ENCODE measurements around the gene EYS. TPM values are rescaled to one million over a fixed set of nuclear protein-coding genes. Genes with fewer than 3 reads are reported as not detected.

EYS gene
- total and polyA plus RNA-seq, 4 donors, result 0.08 to 0.63 (median 0.36) TPM

DNA sequence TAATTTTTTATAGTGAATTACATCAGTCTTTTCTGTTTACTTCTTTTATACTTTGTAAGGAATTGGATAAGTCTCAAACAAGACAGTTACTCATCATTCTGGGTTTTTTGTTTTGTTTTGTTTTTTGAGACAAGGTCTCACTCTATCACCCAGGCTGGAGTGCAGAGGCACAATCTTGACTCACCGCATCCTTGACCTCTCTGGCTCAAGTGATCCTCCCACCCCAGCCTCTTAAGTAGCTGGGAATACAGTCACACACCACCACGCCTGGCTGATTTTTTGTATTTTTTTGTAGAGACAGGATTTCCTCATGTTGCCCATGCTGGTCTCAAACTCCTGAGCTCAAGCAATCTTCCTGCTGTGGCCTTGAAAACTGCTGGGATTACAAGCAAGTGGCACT lies 524.3 kb downstream of the EYS start:
- 76% methylated on average over 2 of the region's 2 CpGs for WGBS
- Histone ChIP-seq H3K4me3 (ENCODE audit: low read depth in 1 of 3, low read length in 3 of 3) (no peak overlapping the region), H3K36me3 (ENCODE audit: control insufficient read depth in 4 of 4, insufficient read depth in 3 of 4, low read depth in 1 of 4, low read length in 3 of 4) (no peaks in the 10 kb centered on the region), H3K27ac (ENCODE audit: low read depth in 1 of 2, low read length in 2 of 2) (no peak overlapping the region), H3K9ac (ENCODE audit: low read depth in 1 of 2, low read length in 2 of 2) (no peak overlapping the region), H3K9me3 (ENCODE audit: control insufficient read depth in 4 of 4, low read length in 3 of 4) (no peaks in the 10 kb centered on the region), H3K4me1 (ENCODE audit: control insufficient read depth in 4 of 4, insufficient read depth in 4 of 4, low read length in 3 of 4) (no peaks in the 10 kb centered on the region), H3K27me3 (ENCODE audit: control insufficient read depth in 4 of 4, insufficient read depth in 4 of 4, low read length in 3 of 4) (no peaks in the 10 kb centered on the region)
- no peak for DNase-seq (ENCODE audit: low spot score)
- TF ChIP-seq JUND (IDR thresholded peaks at IDR 0.05), result no peak
- no peak for TF ChIP-seq YY1 (IDR thresholded peaks at IDR 0.05)
- TF ChIP-seq EGR1 (IDR thresholded peaks at IDR 0.05; ENCODE audit: low read depth in 2 of 2), result no peak
- TF ChIP-seq RAD21 (IDR thresholded peaks at IDR 0.05), result no peak
- TF ChIP-seq ATF3 (IDR thresholded peaks at IDR 0.05), result no peak
- TF ChIP-seq TAF1 (conservative IDR thresholded peaks at IDR 0.05), result no peak
- TF ChIP-seq RXRA (IDR thresholded peaks at IDR 0.05), result no peak
- TF ChIP-seq REST (IDR thresholded peaks at IDR 0.05), result no peak
- no peak for TF ChIP-seq FOXA2 (IDR thresholded peaks at IDR 0.05)
- no peak for TF ChIP-seq SP1 (IDR thresholded peaks at IDR 0.05)

GRCh38 chr6:65170273-65170672 lies 536.8 kb downstream of the EYS start:
- WGBS, result 53% methylated on average over 2 of the region's 2 CpGs
- no peaks in the 10 kb centered on the region for H3K9me3 ChIP-seq (ENCODE audit: control insufficient read depth in 4 of 4, low read length in 3 of 4)
- TF ChIP-seq JUND (IDR thresholded peaks at IDR 0.05) (no peak), CTCF (IDR thresholded peaks at IDR 0.05; ENCODE audit: low read depth, low read length, missing input control) (no peak), TAF1 (conservative IDR thresholded peaks at IDR 0.05) (no peak)

DNA sequence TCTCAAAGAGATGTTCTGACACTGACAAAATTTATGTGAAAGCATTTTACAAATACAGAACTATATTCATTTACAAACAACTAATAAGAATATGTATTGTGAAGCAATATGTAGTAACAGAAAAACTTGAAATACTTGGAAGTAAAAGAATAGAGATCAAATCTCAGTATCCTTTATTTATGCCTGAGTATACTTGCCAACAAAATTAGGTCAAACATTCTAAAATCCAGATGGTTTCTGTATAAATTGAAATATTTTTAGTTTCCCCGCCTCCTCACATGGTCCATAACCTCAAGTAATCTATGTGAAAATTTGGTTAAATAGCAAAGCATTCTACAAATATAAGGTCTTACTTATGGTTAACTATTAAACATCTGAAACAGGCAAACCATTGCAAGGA lies 545.4 kb downstream of the EYS start:
- Histone ChIP-seq H3K4me3 (ENCODE audit: low read depth in 1 of 3, low read length in 3 of 3) (no peak overlapping the region), H3K27me3 (ENCODE audit: control insufficient read depth in 4 of 4, insufficient read depth in 4 of 4, low read length in 3 of 4) (no peaks in the 10 kb centered on the region), H3K36me3 (ENCODE audit: control insufficient read depth in 4 of 4, insufficient read depth in 3 of 4, low read depth in 1 of 4, low read length in 3 of 4) (no peaks in the 10 kb centered on the region), H3K27ac (ENCODE audit: low read depth in 1 of 2, low read length in 2 of 2) (no peak overlapping the region), H3K9ac (ENCODE audit: low read depth in 1 of 2, low read length in 2 of 2) (no peak overlapping the region), H3K9me3 (ENCODE audit: control insufficient read depth in 4 of 4, low read length in 3 of 4) (no peaks in the 10 kb centered on the region), H3K4me1 (ENCODE audit: control insufficient read depth in 4 of 4, insufficient read depth in 4 of 4, low read length in 3 of 4) (no peaks in the 10 kb centered on the region)
- 62% methylated on average over 1 of the region's 1 CpG for WGBS
- TF ChIP-seq HNF4A (conservative IDR thresholded peaks at IDR 0.05) (no peak), ZBTB33 (IDR thresholded peaks at IDR 0.05) (no peak), EGR1 (IDR thresholded peaks at IDR 0.05; ENCODE audit: low read depth in 2 of 2) (no peak), MAX (IDR thresholded peaks at IDR 0.05) (no peak), FOXA1 (IDR thresholded peaks at IDR 0.05) (no peak), GABPA (IDR thresholded peaks at IDR 0.05 in 1 of 2, conservative IDR thresholded peaks at IDR 0.05 in 1 of 2) (no peak), TAF1 (conservative IDR thresholded peaks at IDR 0.05) (no peak), RAD21 (IDR thresholded peaks at IDR 0.05) (no peak), FOXA2 (IDR thresholded peaks at IDR 0.05) (no peak), HNF4G (IDR thresholded peaks at IDR 0.05) (no peak), YY1 (IDR thresholded peaks at IDR 0.05) (no peak)
- DNase-seq (ENCODE audit: low spot score), result no peak

More at GRCh38 chr6:65170273-65170672, 536.8 kb downstream of the EYS start:
- Histone ChIP-seq H3K27ac (ENCODE audit: low read depth in 1 of 2, low read length in 2 of 2) (no peak overlapping the region), H3K27me3 (ENCODE audit: control insufficient read depth in 4 of 4, insufficient read depth in 4 of 4, low read length in 3 of 4) (no peaks in the 10 kb centered on the region), H3K4me3 (ENCODE audit: low read depth in 1 of 3, low read length in 3 of 3) (no peak overlapping the region), H3K36me3 (ENCODE audit: control insufficient read depth in 4 of 4, insufficient read depth in 3 of 4, low read depth in 1 of 4, low read length in 3 of 4) (no peaks in the 10 kb centered on the region), H3K9ac (ENCODE audit: low read depth in 1 of 2, low read length in 2 of 2) (no peak overlapping the region), H3K4me1 (ENCODE audit: control insufficient read depth in 4 of 4, insufficient read depth in 4 of 4, low read length in 3 of 4) (no peaks in the 10 kb centered on the region)
- DNase-seq (ENCODE audit: low spot score), result no peak
